Loucy (cell line): Measurements from ENCODE around the gene RNU5D-1.

Experiments
- H2AFZ ChIP-seq: fragments of 200-600 bp; sonication (generic); 2 replicates; pipeline ENCODE4 v1.6.0; 2016; ENCODE audit warnings: antibody characterized with exemption, mild to moderate bottlenecking, low read length, moderate library complexity
- H3F3A ChIP-seq: fragments of 200-600 bp; 2 replicates; pipeline ENCODE4 v1.6.0; 2016; ENCODE audit warnings: antibody characterized with exemption, low read depth, mild to moderate bottlenecking
- H3K27me3 ChIP-seq: fragments of 200-600 bp; sonication (generic); 2 replicates; pipeline ENCODE4 v1.6.1; 2014; ENCODE audit warnings: low read length, mild to moderate bottlenecking; ENCODE audit not compliant: insufficient read depth, poor library complexity, severe bottlenecking
- H3K36me3 ChIP-seq: fragments of 200-600 bp; sonication (generic); 2 replicates; pipeline ENCODE4 v1.6.1; 2016; ENCODE audit warnings: low read length; ENCODE audit not compliant: insufficient read depth
- H3K4me1 ChIP-seq: fragments of 200-600 bp; sonication (generic); 2 replicates; pipeline ENCODE4 v1.5.1; 2014; ENCODE audit warnings: low read length, mild to moderate bottlenecking; ENCODE audit not compliant: insufficient read depth, poor library complexity, severe bottlenecking
- H3K4me2 ChIP-seq: fragments of 200-600 bp; sonication (generic); 2 replicates; pipeline ENCODE4 v1.6.0; 2014; ENCODE audit warnings: antibody characterized with exemption, low read length, low read depth, mild to moderate bottlenecking; ENCODE audit not compliant: poor library complexity, severe bottlenecking
- H3K4me3 ChIP-seq: fragments of 200-600 bp; sonication (generic); 2 replicates; pipeline ENCODE4 v1.5.1; 2014; ENCODE audit warnings: low read length, mild to moderate bottlenecking, mixed read lengths; ENCODE audit not compliant: poor library complexity, severe bottlenecking
- H3K79me2 ChIP-seq: fragments of 200-600 bp; sonication (generic); 2 replicates; pipeline ENCODE4 v1.6.1; 2014; ENCODE audit warnings: low read length; ENCODE audit not compliant: insufficient read depth
- H3K9ac ChIP-seq: fragments of 200-600 bp; sonication (generic); 2 replicates; pipeline ENCODE4 v1.6.0; 2014; ENCODE audit warnings: mild to moderate bottlenecking, low read depth, low read length, moderate library complexity; ENCODE audit not compliant: poor library complexity, severe bottlenecking
- H3K9me2 ChIP-seq: fragments of 200-600 bp; sonication (generic); replicated peaks from 2 replicates; pipeline ENCODE4 v1.6.1; 2016; ENCODE audit warnings: low read depth, low read length, mixed read lengths
- H3K9me3 ChIP-seq: fragments of 200-600 bp; sonication (generic); 2 replicates; pipeline ENCODE4 v1.6.1; 2014; ENCODE audit warnings: mild to moderate bottlenecking, antibody characterized with exemption, low read length, low read depth; ENCODE audit not compliant: insufficient read depth
- H4K20me1 ChIP-seq: fragments of 200-600 bp; sonication (generic); 2 replicates; pipeline ENCODE4 v1.6.0; 2014; ENCODE audit warnings: antibody characterized with exemption, low read length, mild to moderate bottlenecking; ENCODE audit not compliant: insufficient read depth, poor library complexity, severe bottlenecking
- CTCF ChIP-seq: fragments of 200-600 bp; sonication (generic); conservative IDR thresholded peaks from 2 replicates; pipeline ENCODE4 v1.5.1; 2014; ENCODE audit warnings: mild to moderate bottlenecking, antibody characterized with exemption, low read length
- EZH2phosphoT487 ChIP-seq: fragments of 200-600 bp; IDR thresholded peaks from 2 replicates; pipeline ENCODE4 v1.6.1; 2018; ENCODE audit warnings: antibody characterized with exemption, mild to moderate bottlenecking, moderate library complexity, borderline replicate concordance

Gene RNU5D-1

GRCh38 chr1:44733784-44734183 lies 2.8 kb upstream of the RNU5D-1 start:
- no peaks in the 10 kb centered on the region for H3K27me3 ChIP-seq
- peaks cover 13% of the 10 kb centered on the region for H3F3A ChIP-seq
- H3K4me2 ChIP-seq, result peak overlapping the region; percentile 25
- H2AFZ ChIP-seq, result peak overlapping the region; percentile 82
- peaks cover 20% of the 10 kb centered on the region for H3K4me1 ChIP-seq
- H3K79me2 ChIP-seq, result no peaks in the 10 kb centered on the region
- no peak overlapping the region for H3K4me3 ChIP-seq
- no peaks in the 10 kb centered on the region for H3K9me3 ChIP-seq
- H4K20me1 ChIP-seq, result no peaks in the 10 kb centered on the region
- no peaks in the 10 kb centered on the region for H3K9me2 ChIP-seq
- peak overlapping the region; percentile 8 for H3K9ac ChIP-seq
- no peaks in the 10 kb centered on the region for H3K36me3 ChIP-seq
- TF ChIP-seq EZH2phosphoT487 (no peak), CTCF (no peak)

- H3K9me3 ChIP-seq, result no peaks in the 10 kb centered on the region
- H3K9me2 ChIP-seq, result no peaks in the 10 kb centered on the region
- H3K79me2 ChIP-seq, result no peaks in the 10 kb centered on the region
- TF ChIP-seq EZH2phosphoT487, result no peak
- no peak for TF ChIP-seq CTCF
- H3K4me3 ChIP-seq, result peak overlapping the region; percentile 20
- no peaks in the 10 kb centered on the region for H3K27me3 ChIP-seq
- peak overlapping the region; percentile 82 for H2AFZ ChIP-seq
- no peaks in the 10 kb centered on the region for H3K36me3 ChIP-seq
- H3K4me1 ChIP-seq, result peaks cover 20% of the 10 kb centered on the region
- H3K4me2 ChIP-seq, result peak overlapping the region; percentile 25
- H3K9ac ChIP-seq, result peak overlapping the region; percentile 8
- no peaks in the 10 kb centered on the region for H4K20me1 ChIP-seq
- peaks cover 13% of the 10 kb centered on the region for H3F3A ChIP-seq
These were observed 2.4 kb upstream of the RNU5D-1 start for GRCh38 chr1:44733365-44733764.

GRCh38 chr1:44724955-44725698 lies 5.8 kb downstream of the RNU5D-1 start:
- H3K4me2 ChIP-seq, result no peak overlapping the region
- no peaks in the 10 kb centered on the region for H3K27me3 ChIP-seq
- no peak overlapping the region for H2AFZ ChIP-seq
- H3K4me1 ChIP-seq, result peaks cover 11% of the 10 kb centered on the region
- H4K20me1 ChIP-seq, result no peaks in the 10 kb centered on the region
- H3K9me3 ChIP-seq, result no peaks in the 10 kb centered on the region
- H3K79me2 ChIP-seq, result no peaks in the 10 kb centered on the region
- H3K9me2 ChIP-seq, result no peaks in the 10 kb centered on the region
- H3K4me3 ChIP-seq, result no peak overlapping the region
- H3K36me3 ChIP-seq, result no peaks in the 10 kb centered on the region
- H3F3A ChIP-seq, result peaks cover 4% of the 10 kb centered on the region
- TF ChIP-seq EZH2phosphoT487, result no peak
- TF ChIP-seq CTCF, result no peak
- no peak overlapping the region for H3K9ac ChIP-seq
